Stimulated activated CD8-positive, alpha-beta memory T cell treated with anti-CD3 and anti-CD28 coated beads, Interleukin-15, amount 100 ng/mL, for 1 hour (primary cell): ENCODE results near the gene TMEM30B.

Experiments used
- DNase-seq: peaks from one replicate; pipeline ENCODE4 v3.0.0-alpha.2; 2020; ENCODE audit warnings: low read depth

TMEM30B gene

GRCh38 chr14:61233436-61233956 lies 47.6 kb downstream of the TMEM30B start:
- no peak for DNase-seq

GRCh38 chr14:61231810-61232209 lies 49.3 kb downstream of the TMEM30B start:
- no peak for DNase-seq

DNA sequence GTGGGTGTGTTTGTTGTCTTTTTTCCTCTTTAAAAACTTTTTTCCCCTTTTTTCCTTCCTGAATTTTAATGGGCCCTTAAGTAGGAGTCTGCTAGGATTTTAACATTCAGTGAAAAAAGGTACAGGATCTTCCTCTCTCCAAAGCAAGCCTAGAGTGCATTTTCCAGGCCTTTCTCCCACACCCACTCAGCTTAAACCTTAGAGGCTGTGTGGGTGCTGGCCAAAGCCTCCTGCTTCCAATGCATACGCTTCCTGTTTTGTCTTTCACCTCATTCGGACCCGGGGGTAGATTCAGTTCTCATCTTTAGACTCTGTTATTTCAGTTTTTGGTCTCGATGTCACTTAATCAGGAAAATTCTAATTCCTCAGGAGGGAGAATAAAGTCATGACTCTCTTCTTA lies 51.2 kb downstream of the TMEM30B start:
- no peak for DNase-seq

GRCh38 chr14:61229475-61229888 lies 51.7 kb downstream of the TMEM30B start:
- DNase-seq: no peak

DNA sequence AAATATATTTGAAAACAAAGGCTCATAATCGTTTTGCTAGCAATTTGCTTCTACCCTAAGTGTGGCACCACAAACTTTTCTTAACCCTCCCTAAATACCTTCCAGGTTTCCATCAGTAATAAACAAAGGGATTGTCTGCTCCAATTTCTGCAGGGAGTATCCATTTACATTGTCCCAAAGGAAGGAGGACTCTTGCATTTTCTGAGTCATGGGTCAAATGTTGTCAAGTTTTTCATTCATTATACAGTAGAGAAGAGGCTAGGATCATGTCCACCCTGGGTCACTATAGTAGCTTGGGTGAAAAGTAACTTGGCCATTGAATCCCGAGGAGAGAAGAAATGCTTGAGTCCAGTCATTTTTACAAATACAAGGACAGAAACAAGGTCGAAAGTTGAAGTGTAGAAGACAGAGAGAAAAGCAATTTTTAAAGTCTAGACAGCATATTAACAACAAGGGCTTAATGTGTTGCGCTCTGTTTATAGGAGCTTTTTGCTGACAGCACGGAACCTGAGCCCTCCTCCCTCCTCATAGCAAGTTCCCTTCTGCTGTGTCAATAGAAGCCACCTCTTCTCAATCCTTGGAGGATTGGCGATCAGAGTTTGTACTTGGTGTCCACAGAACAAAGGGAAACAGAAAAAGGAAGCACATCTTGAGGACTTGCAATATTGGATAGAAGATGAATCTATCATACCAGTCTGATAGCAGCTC lies 53.1 kb downstream of the TMEM30B start:
- no peak for DNase-seq
